GM18861 (cell line): ENCODE measurements around the gene APOO.

Source experiments
- ATAC-seq: cut with Tn5 transposase; IDR thresholded peaks from one replicate; pipeline ENCODE4 v1.9.1; 2021; ENCODE audit not compliant: unreplicated experiment

The APOO gene

DNA sequence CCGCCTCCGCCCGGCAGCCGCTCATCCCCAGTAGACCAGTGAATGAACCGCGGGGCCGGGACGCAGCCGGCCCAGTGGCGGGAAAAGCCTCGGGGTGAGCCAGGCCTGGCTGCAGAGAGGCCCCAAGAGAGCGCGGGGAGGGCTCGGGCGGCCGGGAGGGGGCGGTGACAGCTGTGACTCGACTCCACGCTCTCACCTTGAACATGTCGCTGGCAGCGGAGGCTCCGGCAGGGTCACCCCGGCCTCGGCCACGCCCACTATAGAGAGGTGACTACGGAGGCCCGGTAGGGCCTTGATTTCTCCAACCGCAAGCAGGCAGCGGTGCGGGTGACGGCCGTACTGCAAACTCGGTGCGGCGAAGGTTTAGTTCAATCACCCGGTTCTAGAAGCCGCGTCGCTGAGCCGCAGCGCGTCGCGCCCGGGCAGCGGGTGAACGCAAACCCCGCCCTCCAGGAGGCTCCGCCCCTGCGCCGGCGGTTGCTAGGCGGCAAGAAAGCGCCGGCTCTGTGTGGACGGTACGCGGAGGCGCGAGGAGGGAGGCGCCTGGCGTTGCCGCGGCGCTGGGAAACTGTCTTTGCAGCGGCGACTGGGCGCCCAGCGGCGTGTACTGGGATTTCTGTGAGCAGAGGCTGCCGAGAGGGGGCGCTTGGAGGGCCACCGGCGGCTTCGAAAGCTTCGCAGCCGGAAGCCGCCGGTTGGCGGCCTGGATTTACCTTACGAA, at the start of gene APOO, which contains the start of gene CXorf58:
Gene APOO, minus strand, starts transcription at position 441 of the 721 bp plus-strand sequence. Its CDS starts 236 bp downstream, at position 205.
Gene CXorf58, plus strand, starts transcription at position 509 of the 721 bp plus-strand sequence. CDS start 2,297 bp downstream, outside the sequence.
- ATAC-seq = peak; percentile 85

DNA sequence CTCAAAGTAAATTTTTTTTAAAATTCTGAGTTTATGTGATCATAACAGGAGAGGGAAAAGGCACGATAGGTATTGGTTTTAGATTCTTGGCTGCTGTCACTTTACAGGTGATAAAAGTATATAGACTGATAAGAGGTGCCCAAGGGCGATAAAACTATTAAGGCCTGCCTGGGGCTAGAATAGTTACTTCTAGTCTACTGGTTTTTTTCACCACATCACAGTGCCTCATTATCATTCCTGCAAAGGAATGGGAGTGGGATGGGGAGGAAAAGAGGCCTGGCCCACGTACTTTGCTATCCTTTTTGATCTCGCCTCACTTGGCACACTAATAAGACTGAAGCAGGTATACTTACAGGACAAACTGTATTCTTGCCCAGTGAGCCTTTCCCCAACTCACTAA, 46.7 kb upstream of the APOO start:
- ATAC-seq = no peak

DNA sequence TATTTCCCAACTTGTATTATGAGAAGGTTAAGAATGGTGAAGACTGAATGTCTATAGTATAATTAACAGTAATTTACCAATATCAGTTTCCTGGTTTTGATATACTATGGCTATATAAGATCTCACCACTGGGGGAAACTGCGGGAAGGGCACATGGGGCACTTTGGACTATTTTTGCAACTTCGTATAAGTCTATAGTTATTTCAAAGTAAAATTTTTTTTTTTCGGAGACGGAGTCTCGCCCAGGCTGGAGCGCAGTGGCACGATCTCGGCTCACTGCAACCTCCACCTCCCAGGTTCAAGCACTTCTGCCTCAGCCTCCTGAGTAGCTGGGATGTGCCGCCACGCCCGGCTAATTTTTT, 46.2 kb upstream of the APOO start:
- no peak for ATAC-seq

DNA sequence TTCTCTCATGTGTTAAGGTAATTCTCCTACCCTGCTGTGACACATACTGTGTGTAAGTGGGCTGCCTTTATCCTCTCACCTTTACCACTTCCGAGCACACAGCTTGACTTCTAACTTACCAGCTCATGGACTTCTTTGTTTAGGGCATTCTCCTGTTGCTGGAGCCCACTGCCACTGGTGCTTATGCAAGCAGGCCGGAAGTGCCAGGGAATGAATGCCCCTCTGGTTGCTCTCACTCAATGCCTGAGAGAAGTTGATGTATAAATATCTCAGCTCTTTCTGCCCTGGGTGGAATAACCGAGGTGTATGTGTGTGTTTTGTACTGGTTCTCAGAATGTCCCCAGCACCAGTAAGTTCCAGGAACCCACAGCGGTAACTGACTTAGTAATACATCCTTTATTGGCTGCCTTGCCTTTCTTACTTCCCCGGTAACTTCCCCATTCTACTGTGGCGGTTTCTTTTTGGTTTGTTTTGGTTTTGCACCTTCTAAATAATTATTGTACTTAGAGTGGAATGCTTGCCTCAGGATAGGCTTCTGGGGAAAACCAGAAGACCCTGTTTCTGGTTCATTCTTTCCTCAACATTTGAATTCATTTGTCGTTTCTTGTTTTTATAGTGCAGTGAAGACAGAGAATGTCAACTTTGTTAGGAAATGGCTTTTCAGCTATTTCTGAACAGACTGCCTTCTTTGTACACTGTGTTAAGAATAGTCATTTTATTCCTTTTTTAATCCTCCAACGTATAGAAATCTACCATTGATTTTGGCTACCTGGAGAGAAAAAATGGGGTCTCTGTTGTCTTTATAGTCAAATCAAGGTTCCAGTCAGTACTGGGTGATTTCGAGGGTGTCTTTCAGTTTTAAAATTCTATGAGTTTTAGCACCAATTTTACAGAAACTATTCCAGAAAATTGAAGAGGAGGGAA, 45.5 kb upstream of the APOO start:
- ATAC-seq = peak; percentile 78

DNA sequence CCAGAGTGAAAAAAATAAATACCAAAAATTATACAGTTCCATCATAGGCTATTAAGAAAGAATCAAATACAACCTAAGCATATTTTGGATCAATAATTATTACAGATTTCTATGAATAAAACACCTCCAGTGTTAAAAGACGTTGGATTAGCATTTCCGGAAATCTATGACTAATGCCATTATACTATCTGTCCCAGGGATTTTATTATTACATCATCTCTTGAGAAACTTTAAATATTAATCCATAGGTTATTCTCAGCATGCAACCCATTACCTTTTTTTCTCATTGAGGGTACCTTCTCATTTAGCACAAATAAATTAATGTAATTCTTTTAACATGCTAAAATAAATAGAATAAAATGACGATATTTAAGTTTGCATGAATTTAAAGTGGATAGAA, 44.7 kb upstream of the APOO start:
- ATAC-seq = no peak

DNA sequence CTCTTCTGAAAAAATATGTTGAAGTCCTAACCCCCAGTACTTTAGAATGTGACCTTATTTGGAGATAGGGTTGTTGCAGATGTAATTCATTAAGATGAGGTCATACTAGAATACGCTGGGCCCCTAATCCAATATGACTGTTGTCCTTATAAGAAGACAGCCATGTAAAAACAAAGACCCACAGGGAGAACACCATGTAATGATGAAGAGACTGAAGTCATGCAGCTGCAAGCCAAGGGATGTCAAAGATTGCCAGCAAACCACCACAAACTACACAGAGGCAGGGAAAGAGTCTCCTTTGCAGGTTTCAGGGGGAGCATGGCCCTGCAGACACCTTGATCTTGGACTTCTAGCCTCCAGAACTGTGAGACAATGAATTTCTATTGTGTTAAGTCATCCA, 37.5 kb upstream of the APOO start:
- ATAC-seq = no peak

DNA sequence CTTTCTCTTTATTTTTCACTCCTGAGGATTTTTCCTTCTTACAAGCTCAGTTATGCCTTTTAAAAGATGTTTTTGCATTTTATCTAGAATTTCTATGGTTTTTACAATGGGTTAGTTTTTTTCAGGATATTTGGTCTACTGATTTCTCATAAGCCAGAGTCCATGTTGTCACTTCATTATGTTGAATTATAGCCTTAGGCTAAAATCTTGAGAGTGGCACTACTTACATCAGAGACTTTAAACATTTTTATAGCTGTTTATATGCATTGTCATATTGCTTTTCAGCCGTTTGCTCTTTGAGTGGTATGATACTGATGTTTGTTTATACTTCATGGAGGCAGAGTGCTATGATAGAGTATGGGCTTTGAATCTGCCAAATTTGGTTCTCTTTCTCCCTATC, 36.5 kb upstream of the APOO start:
- ATAC-seq = no peak

DNA sequence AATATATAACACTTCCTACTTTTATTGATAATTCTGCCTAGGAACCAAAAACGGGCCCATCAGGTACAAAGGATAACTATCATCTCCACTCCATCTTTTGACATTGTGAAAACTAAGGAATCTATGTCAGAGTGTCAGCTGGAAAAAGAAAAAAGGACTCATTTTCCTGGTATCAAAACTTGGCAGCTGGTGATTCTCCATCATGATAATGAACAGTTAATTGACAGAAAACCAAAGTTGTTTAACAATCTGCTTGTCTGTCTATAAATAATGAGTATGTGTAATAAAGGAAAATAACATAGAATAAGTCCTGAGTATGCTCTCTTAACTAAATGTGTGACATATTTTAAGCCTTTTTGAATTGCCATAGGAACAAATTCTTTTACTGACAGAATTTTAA, 31.5 kb upstream of the APOO start:
- no peak for ATAC-seq

DNA sequence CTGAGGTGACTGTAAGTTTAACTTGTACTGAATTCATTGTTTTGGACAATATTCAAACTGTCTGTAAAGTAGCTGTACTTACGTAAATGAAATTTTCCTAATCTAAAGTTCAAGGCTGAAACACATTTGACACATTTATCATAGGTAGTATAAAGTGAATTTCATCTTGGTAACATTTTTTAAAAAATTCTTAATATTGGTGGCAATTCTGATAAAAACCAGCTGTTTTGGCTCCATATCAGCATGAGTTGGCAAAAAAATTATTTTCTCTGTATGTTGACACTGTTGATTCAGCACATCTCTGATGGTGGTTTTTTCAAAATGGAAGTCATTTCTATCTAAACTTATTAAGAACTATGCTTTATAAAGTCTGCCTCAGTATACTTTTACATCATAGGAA, 31.0 kb upstream of the APOO start:
- ATAC-seq = no peak

DNA sequence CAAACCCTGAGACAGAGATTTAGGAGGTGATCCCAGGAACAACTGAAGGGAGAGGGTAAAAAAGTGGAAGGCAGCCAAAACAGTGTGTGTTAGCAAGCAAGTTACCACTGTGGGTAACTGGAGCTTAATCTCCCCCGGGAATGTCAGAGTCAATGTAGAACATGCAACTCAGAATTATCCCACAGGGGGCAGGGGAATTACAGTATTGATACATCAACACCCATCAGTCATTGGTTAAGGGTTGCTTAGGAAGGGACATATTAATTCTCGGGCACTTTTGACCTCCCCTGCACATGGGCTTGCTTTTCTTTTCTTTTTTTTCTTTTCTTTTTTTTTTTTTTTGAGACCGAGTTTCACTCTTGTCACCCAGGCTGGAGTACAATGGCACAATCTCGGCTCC, 29.4 kb upstream of the APOO start:
- ATAC-seq = no peak

DNA sequence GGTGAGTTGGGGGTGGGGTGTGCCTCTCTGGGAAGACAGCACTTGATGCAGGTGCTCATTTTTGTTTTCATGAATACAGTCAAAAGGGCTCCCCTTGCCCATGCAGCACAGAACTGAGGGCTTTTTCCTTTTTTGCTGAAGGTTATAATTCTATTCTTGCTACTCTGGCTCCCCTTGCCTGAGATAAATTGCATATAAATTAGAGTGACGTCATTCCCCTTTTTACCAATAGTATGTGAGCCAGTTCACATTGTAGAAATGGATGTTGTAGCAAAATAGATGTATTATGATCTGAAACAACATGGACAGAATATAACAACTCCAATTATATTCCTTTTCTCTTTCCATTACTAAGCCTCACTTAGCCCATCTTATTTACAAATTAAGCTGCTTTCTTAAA, 28.4 kb upstream of the APOO start:
- ATAC-seq = no peak

DNA sequence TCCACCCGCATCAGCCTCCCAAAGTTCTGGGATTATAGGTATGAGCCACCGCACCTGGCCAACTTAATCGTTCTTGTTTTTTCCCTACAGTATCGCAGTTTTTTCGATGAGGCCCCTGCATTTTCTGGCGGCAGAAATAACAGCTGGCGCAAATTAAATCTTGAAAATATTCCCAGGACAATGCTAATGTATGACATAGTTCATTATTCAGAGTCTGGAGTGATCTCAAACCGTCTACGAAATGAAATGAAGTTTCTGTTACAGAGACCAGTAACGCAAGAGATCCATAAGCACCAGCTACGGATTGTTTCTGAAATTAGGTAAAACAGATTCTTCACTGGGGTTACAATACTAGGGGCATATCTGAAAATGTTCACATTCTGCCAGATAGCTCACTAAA, 27.4 kb upstream of the APOO start:
- no peak for ATAC-seq

DNA sequence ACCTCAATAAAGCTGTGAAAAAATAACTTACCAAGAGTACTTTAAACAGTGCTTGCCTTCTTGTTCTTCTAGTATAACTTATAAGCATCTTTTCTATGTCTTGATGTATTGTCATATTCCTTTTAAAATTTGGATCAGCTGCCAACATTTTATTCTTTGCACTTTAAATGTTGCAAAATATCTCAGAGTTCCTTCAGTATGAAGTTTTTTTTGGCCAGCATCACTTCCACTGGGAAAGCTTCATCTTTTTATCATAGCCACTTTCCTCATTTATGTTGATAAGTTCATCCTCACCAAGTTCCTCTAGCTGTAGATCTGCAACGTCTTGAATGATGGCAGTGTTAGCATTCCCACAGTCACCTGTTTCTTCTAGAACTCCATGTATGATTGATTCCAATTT, 24.3 kb upstream of the APOO start:
- ATAC-seq = no peak

DNA sequence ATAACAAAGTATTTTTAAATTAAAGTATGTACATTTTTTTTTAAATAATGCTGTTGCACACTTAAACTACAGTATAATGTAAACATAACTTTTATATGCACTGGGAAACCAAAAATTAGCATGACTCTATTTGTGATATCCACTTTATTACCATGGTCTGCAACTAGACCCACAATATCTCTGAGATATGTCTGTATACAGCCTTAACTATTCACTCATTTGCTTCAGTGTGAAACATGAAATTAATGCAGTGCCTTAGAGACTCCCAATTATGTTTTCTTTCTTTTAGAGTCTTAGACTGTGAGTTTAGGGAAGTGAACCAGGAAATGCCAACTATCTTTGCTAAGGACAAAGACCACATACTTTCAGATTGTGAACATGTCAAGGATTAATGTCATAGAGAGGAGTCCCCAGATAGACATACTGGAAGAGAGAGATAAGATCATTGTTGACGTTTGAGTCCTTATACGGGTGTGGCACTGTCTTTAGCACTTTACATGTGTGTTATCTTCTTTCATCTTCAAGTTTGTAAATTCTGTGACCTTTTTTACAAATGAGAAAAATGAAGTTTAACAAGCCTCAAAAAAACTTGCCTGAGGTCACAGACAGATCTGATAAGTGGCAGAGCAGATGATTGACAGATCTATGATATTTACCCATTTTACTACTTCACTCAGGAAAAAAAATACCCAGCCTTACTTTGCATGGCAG, 23.3 kb upstream of the APOO start:
- ATAC-seq = no peak

DNA sequence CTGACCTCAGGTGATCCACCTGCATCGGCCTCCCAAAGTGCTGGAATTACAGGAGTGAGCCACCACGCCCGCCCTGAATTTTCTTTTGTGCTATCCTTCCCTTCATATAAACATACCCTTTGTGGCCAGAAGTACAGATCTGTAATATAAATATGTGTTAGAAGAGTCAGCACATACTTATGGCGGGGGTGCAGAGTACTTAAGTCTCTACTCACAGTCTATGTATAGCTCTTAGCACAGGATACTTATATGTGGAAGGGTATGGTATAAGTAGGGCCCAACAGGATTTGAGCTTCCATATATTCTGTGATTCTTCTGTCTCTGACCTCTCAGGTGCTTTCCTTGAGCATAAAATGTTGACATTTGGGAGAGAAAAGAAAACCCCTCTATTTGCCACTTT, 18.3 kb upstream of the APOO start:
- ATAC-seq = no peak

DNA sequence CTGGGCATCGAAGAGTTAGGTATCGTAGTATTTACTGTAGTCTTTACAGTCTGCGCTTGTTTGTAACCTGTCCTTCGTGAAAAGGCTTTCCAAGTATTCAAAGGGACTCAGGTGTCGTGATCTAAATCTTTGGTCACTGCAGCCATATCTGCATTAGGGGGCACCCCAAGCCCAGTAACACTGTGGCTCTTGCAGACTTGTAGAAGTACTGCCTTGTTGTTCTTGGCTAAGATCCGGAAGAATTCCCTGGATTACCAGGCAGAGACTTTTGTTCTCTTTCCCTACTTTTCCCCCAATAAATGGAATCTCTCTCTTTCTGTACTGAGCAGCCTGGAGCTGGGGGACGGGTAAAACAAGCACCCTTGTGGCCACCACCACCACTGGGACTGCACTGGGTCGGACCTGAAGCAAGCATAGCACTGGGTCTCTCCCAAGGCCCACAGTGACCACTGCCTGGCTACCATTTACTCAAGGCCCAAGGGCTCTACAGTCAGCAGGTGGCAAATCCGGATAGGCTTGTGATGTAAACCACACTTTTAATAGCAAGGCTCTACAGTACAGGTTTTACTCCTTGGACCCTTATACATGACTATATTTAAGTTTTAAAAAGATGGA, 12.1 kb upstream of the APOO start:
- no peak for ATAC-seq

DNA sequence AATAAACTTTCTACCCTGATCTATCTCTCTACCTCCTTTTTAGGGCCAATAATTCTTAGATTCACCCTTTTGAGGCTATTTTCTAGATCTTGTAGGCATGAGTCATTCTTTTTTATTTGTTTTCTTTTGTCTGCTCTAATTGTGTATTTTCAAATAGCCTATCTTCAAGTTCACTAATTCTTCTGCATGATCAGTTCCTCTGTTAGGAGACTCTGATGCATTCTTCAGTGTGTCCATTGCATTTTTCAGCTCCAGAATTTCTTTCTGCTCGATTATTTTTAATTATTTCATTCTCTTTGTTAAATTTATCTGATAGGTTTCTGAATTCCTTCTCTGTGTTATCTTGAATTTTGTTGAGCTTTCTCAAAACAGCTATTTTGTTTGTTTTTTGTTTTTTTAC, 11.4 kb upstream of the APOO start:
- no peak for ATAC-seq

DNA sequence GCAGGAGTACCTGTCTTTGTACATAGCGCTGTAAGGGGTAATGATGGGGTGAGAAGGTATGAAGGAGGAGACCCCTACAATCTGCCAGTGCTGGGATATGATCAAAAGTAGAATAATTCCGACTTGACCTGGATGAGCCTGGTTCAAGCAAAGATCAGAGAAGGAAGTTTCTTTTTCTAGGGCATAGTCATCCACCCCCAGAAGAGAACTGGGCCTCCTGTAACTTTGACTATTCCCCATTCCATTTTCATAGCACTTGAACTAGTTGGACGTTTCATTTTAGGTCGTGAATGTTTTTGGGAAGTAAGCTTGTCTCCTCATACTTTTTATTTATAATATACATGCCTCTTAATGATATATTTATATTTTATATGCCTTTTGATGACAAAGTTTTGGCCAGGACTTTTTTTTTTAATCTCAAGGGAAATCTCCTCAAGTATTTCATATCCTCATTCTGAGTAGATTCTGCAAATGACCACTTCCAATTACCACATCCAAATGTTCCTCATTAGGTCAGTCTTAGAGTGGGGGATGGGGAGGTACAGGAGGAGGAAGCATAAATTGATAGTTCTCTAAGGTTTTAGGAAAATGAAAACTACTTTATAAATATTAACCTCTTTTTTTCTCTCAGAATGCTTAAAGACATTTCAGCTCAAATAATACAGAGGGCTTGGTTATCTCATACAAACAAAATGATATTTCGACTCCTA, 3.5 kb upstream of the APOO start:
- ATAC-seq = no peak

DNA sequence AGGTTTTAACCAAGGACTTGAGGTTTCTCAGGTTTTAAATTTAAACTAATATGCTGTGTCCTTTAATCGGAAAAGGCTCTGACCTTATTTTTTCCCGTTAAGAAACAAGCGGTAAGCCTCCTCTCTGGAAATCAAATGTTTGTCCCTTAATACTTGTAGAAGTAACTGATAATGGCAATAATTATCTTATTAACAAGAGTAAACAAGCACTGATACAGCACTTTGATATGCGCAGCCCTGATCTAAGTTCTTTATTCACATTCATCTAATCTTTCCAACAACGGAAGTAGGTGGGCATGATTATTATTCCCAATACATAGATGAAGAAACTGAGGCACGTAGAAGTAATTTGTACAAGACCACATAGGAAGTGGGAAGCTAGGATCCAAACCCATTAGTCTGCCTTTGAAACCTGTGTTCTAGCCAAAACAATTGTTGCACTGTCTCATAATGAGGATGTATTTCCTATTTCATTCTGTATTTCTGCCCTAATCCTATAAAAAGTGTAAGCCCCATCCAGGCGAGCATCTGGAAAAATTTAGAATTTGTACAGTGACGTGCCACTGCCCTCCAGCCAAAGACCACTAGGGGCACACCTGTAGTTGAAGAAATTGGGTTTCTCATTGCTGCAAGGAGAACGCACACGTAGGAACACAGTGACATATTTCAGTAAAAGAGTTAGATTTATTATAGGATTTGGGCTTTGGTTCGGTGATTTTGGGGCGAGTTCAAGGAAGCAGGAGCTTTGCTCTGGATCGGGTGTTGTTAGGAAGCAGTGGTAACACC, 674 bp upstream of the APOO start:
- ATAC-seq = no peak

DNA sequence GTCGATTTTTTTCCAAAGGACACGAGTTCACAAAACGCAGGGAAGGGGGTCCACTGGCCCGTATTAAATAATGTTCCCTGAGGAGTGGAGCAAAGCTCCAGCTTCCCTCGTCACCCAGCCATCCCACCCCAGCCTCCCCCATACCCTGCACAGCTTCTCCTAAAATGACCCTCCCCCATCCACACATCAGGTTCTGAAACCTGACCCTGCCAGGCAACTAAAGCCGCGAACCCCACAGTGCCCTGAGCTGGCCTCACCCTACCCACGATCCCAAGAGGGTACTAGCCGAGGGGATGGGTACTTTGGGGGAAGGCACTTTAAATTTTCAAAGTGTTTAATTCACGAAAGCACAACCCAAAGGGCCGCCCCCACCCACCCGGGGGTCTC, 634 bp downstream of the APOO start:
- ATAC-seq = no peak
